Measurements from ENCODE around the gene GFY.
"Not testable (repeated sequence)": the region's sequence is repeated elsewhere in the genome, so short reads cannot be mapped to it uniquely, and the experiment has no call there.

GRCh38 chr19:49444100-49444700, 19.0 kb downstream of the GFY start:
- not testable (repeated sequence) for TF ChIP-seq EP300 (conservative IDR thresholded peaks at IDR 0.05; ENCODE audit: poor library complexity, severe bottlenecking); MXI1 (conservative IDR thresholded peaks at IDR 0.05; ENCODE audit: poor library complexity, severe bottlenecking); CTCF (IDR thresholded peaks at IDR 0.05; ENCODE audit: poor library complexity, severe bottlenecking); RAD21 (conservative IDR thresholded peaks at IDR 0.05); TAF1 (IDR thresholded peaks at IDR 0.05; ENCODE audit: low read depth); POLR2AphosphoS5 (IDR thresholded peaks at IDR 0.05); EZH2 (IDR thresholded peaks at IDR 0.05; ENCODE audit: borderline replicate concordance, insufficient read depth, low read length, poor library complexity, severe bottlenecking); REST (IDR thresholded peaks at IDR 0.05; ENCODE audit: borderline replicate concordance); SMC3 (conservative IDR thresholded peaks at IDR 0.05; ENCODE audit: poor library complexity)
